Measurements from ENCODE around the gene TXNDC11. TPM values are rescaled to one million over a fixed set of nuclear protein-coding genes. Genes with fewer than 3 reads are reported as not detected.

Gene TXNDC11
- total and polyA plus RNA-seq, 4 donors, result 19.9 to 43.6 (median 41.1) TPM

DNA sequence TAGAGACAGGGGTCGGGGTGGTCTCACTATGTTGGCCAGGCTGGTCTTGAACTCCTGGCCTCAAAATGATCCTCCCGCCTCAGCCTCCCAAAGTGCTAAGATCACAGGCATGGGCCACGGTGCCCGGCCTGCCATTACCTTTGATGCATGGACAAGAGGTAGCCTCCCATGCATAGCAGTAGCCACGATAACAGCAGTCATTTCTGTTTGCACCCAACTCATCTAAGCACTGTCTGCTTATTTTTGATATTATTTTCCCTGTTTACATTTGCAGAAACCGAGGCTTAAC, 111.9 kb downstream of the TXNDC11 start:
- DNase-seq, result no peak
- WGBS, 2 donors, result 93 to 96% methylated on average over 6 of the region's 6 CpGs
- Histone ChIP-seq H3K27ac (ENCODE audit: low read depth in 1 of 2, low read length in 2 of 2) (no peak overlapping the region), H3K9me3 (ENCODE audit: control insufficient read depth, low read length) (no peaks in the 10 kb centered on the region), H3K4me1 (ENCODE audit: control insufficient read depth in 1 of 2, insufficient read depth in 2 of 2, low read length in 2 of 2) (no peaks in the 10 kb centered on the region), H3K27me3 (ENCODE audit: control insufficient read depth in 1 of 2, insufficient read depth in 2 of 2, low read length in 1 of 2) (no peaks in the 10 kb centered on the region), H3K36me3 (ENCODE audit: control insufficient read depth in 1 of 2, insufficient read depth in 2 of 2, low read length in 1 of 2) (no peaks in the 10 kb centered on the region), H3K4me3 (ENCODE audit: low read length in 2 of 2) (no peak overlapping the region)
- intact Hi-C loops (cut with DNase I), result no loop called here
- no peak for ATAC-seq (ENCODE audit: low FRiP score)

- no peaks in the 10 kb centered on the region for H3K36me3 ChIP-seq (ENCODE audit: control insufficient read depth in 1 of 2, insufficient read depth in 2 of 2, low read length in 1 of 2)
- H3K4me3 ChIP-seq (ENCODE audit: low read length in 2 of 2), result no peak overlapping the region
- ATAC-seq (ENCODE audit: low FRiP score), result no peak
- WGBS, 2 donors, result 94% methylated on average over 12 of the region's 12 CpGs
- intact Hi-C loops (cut with DNase I), result no loop called here
- H3K27ac ChIP-seq (ENCODE audit: low read depth in 1 of 2, low read length in 2 of 2), result no peak overlapping the region
- no peak for DNase-seq
- no peaks in the 10 kb centered on the region for H3K27me3 ChIP-seq (ENCODE audit: control insufficient read depth in 1 of 2, insufficient read depth in 2 of 2, low read length in 1 of 2)
- no peaks in the 10 kb centered on the region for H3K4me1 ChIP-seq (ENCODE audit: control insufficient read depth in 1 of 2, insufficient read depth in 2 of 2, low read length in 2 of 2)
- no peaks in the 10 kb centered on the region for H3K9me3 ChIP-seq (ENCODE audit: control insufficient read depth, low read length)
These were observed 112.5 kb downstream of the TXNDC11 start for GRCh38 chr16:11630046-11630767.

Other genes with a start within 250 kb of the TXNDC11 start
- 100 to 1,000 TPM; 145 to 157 TPM for gene LITAF, start 155.9 kb downstream of the TXNDC11 start, total RNA-seq
- 100 to 1,000 TPM in 1 of 2 donors, 10 to 100 TPM in 1; 83.1 to 137 TPM for gene LITAF, start 155.9 kb downstream of the TXNDC11 start, polyA plus RNA-seq
- gene SNN, start 74.4 kb downstream of the TXNDC11 start, total RNA-seq, result 10 to 100 TPM; 15.1 to 15.9 TPM
- gene SNN, start 74.4 kb downstream of the TXNDC11 start, polyA plus RNA-seq, result 10 to 100 TPM; 13.0 to 15.5 TPM
- gene ZC3H7A, start 54.4 kb upstream of the TXNDC11 start, total RNA-seq, result 10 to 100 TPM; 69.7 to 86.2 TPM
- 10 to 100 TPM; 45.4 to 46.7 TPM for gene ZC3H7A, start 54.4 kb upstream of the TXNDC11 start, polyA plus RNA-seq
- gene RSL1D1, start 108.7 kb upstream of the TXNDC11 start, total RNA-seq, result 10 to 100 TPM; 83.1 to 95.5 TPM
- gene RSL1D1, start 108.7 kb upstream of the TXNDC11 start, polyA plus RNA-seq, result 10 to 100 TPM; 72.3 to 80.9 TPM
- 10 to 100 TPM; 76.7 to 77.7 TPM for gene GSPT1, start 173.1 kb upstream of the TXNDC11 start, total RNA-seq
- 10 to 100 TPM; 28.7 to 38.4 TPM for gene GSPT1, start 173.1 kb upstream of the TXNDC11 start, polyA plus RNA-seq
- 10 to 100 TPM; 13.0 to 15.0 TPM for gene NPIPB2, start 199.2 kb upstream of the TXNDC11 start, total RNA-seq
- 1 to 10 TPM in 1 of 2 donors, under 1 TPM in 1; 0.88 to 5.1 TPM for gene NPIPB2, start 199.2 kb upstream of the TXNDC11 start, polyA plus RNA-seq
- not detected for gene TNFRSF17, start 222.4 kb upstream of the TXNDC11 start, total RNA-seq
- not detected for gene TNFRSF17, start 222.4 kb upstream of the TXNDC11 start, polyA plus RNA-seq
- 10 to 100 TPM; 39.7 to 78.0 TPM for gene SNX29, start 233.9 kb upstream of the TXNDC11 start, total RNA-seq
- 1 to 10 TPM; 4.9 to 5.4 TPM for gene SNX29, start 233.9 kb upstream of the TXNDC11 start, polyA plus RNA-seq